Retinal pigment epithelial cell (primary cell): Measurements from ENCODE around the gene SPINT1.

Source experiments
- DNase-seq: peaks from one replicate; pipeline ENCODE4 v3.0.0-alpha.2; 2010; ENCODE audit warnings: low read depth
- H3K4me3 ChIP-seq: 2 replicates; pipeline ENCODE4 v1.5.1; 2011; ENCODE audit warnings: mild to moderate bottlenecking, low read length, control low read depth, moderate library complexity
- TF ChIP-seq, protein P1 (sequence below): conservative IDR thresholded peaks from 2 replicates; pipeline ENCODE4 v1.5.1; 2011; ENCODE audit warnings: low read depth, low read length, control low read depth, inconsistent platforms

The SPINT1 gene

DNA sequence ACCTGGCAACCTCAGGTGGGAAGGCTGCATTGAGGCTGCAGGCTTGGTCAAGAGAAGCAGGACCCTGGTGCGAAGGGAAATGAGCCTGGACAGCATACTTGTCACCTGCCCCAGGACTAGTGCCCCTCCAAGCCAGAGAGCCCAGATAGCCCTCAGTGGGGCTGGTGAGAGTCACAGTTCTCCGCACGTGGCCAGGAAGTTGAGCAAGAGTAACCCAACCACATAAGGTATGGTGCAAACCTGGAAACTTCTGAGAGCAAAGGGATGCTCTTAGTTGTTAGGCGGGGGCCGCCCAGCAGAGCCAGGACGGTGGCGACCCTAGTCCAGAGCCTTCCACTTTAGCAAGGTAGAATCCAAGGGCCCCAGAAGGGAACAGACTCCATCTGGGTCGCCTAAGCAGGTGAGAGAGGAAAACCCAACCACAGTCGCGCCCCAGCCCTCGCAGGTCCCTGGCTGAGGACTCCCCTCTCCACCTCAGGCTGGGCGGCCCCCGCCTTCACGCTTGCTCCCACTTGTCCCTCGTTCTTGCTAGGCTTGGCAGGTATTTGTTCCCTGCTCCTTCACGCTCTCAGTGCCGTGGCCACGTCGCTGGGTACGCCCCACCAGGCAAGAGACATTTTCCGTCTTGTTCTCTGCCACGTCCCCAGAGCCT lies 49.3 kb downstream of the SPINT1 start:
- TF ChIP-seq, protein P1, sequence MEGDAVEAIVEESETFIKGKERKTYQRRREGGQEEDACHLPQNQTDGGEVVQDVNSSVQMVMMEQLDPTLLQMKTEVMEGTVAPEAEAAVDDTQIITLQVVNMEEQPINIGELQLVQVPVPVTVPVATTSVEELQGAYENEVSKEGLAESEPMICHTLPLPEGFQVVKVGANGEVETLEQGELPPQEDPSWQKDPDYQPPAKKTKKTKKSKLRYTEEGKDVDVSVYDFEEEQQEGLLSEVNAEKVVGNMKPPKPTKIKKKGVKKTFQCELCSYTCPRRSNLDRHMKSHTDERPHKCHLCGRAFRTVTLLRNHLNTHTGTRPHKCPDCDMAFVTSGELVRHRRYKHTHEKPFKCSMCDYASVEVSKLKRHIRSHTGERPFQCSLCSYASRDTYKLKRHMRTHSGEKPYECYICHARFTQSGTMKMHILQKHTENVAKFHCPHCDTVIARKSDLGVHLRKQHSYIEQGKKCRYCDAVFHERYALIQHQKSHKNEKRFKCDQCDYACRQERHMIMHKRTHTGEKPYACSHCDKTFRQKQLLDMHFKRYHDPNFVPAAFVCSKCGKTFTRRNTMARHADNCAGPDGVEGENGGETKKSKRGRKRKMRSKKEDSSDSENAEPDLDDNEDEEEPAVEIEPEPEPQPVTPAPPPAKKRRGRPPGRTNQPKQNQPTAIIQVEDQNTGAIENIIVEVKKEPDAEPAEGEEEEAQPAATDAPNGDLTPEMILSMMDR: no peak
- DNase-seq: no peak
- H3K4me3 ChIP-seq: no peak overlapping the region

DNA sequence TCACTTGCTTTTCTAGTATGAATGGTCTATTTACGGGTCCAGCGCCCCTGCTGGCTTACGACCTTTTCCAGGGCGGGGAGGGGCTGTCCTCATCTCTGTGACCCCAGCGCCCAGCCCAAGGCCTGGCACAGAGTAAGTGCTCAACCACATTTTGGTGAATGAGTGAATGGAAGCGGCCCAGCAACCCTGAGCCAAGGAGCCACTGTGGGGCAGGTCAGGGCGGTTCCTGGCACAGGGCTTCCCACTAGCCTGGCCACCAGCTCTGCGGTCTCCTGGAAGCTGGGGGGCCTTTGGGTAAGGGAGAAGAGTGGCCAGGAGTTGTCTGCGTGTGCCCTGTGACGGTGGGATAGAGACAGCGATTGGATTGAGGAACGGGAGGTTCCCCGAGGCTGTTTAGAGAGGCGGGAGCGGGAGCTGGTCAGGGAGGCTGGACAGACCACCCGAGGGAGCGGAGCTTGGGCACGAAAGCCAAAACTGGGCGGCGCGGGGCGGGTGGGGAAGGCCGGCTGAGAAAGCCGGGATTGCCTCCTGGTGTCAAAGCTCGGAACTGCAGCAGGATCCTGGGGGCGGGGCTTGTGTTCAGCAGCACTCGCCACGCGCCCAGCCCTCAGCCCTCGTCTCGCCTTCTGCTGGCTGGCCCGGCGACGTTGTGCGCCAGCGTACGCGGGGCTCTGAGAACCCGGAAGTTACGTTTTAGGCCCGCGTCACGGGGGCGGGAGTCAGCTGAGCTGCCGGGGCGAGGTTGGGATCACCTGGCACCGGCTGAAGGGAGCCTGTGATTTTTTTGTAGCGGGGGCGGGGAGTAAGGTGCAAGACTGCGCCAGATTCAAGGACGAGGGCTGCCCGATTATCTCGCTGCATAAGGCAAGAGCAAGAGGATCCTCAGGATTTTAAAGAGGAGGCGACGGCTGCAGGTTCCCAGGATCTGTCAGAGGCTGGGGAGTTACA lies 50.2 kb downstream of the SPINT1 start, which contains the start of gene VPS18:
TSS of gene VPS18 (plus strand) at position 718 of the 948 bp plus-strand sequence. CDS start 319 bp downstream, outside the sequence.
- peak within 1 kb of the TSS; percentile 94 for H3K4me3 ChIP-seq
- peak; percentile 94 for DNase-seq
- TF ChIP-seq, protein P1: peak; percentile 77

DNA sequence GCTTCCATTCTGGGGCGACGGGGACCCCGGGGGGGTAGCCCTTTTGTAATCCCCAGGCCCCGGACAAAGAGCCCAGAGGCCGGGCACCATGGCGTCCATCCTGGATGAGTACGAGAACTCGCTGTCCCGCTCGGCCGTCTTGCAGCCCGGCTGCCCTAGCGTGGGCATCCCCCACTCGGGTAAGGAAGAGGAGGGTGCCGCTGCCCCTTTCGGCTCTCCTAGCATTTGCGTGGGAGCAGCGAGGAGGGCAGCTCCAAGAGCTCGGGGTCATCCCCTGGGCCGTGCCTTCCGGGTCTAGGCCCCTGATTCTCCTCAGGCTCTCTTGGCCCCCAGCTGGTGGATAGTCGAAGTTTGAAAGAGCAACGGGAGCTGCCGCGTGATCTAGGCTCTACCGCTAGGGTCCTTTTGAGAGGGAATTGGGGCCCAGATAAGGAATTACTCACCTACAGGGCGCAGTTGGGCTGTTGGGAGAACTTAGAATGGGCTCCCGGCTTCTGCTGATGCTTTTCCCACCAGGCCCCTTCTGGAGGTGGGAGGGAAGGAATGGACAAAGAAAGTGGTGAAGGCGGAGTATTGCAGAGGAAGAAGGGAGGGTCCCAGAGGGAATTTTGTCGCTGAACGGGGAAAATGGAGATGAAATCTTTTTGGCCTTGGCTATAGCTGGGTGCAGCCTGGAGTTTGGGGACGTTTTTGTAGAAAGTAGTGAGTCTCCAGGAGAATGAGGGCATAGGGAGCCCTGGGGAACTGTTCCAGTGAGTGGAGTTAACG lies 51.0 kb downstream of the SPINT1 start:
- TF ChIP-seq, protein P1: peak; percentile 50
- peak overlapping the region; percentile 94 for H3K4me3 ChIP-seq
- DNase-seq: peak; percentile 50

DNA sequence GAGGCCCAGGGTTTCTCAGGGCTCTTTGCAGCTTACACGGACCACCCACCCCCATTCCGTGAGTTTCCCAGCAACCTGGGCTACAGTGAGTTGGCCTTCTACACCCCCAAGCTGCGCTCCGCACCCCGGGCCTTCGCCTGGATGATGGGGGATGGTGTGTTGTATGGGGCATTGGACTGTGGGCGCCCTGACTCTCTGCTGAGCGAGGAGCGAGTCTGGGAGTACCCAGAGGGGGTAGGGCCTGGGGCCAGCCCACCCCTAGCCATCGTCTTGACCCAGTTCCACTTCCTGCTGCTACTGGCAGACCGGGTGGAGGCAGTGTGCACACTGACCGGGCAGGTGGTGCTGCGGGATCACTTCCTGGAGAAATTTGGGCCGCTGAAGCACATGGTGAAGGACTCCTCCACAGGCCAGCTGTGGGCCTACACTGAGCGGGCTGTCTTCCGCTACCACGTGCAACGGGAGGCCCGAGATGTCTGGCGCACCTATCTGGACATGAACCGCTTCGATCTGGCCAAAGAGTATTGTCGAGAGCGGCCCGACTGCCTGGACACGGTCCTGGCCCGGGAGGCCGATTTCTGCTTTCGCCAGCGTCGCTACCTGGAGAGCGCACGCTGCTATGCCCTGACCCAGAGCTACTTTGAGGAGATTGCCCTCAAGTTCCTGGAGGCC lies 55.8 kb downstream of the SPINT1 start:
- TF ChIP-seq, protein P1: no peak
- no peak for DNase-seq
- no peak overlapping the region for H3K4me3 ChIP-seq

DNA sequence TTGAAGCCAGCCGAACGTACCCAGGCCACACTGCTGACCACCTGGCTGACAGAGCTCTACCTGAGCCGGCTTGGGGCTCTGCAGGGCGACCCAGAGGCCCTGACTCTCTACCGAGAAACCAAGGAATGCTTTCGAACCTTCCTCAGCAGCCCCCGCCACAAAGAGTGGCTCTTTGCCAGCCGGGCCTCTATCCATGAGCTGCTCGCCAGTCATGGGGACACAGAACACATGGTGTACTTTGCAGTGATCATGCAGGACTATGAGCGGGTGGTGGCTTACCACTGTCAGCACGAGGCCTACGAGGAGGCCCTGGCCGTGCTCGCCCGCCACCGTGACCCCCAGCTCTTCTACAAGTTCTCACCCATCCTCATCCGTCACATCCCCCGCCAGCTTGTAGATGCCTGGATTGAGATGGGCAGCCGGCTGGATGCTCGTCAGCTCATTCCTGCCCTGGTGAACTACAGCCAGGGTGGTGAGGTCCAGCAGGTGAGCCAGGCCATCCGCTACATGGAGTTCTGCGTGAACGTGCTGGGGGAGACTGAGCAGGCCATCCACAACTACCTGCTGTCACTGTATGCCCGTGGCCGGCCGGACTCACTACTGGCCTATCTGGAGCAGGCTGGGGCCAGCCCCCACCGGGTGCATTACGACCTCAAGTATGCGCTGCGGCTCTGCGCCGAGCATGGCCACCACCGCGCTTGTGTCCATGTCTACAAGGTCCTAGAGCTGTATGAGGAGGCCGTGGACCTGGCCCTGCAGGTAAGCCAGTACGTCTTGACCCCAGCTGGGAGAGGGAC lies 56.6 kb downstream of the SPINT1 start:
- no peak overlapping the region for H3K4me3 ChIP-seq
- TF ChIP-seq, protein P1: no peak
- no peak for DNase-seq

DNA sequence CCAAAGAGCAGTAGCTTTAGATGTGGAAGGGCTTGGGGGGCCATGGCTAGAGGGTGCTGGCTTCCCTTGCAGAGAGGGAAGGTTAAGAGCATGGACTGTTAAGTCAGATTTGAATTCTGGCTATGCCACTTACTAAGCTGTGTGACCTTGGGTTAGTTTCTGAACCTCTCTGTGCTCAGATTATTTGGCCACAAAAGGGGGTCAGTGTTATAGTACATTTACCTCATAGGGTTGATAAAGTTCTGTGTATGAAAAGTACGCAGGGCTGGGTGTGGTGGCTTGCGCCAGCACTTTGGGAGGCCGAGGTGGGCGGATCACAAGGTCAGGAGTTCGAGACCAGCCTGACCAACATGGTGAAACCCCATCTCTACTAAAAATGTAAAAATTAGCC lies 57.2 kb downstream of the SPINT1 start:
- no peak for DNase-seq
- H3K4me3 ChIP-seq: peak overlapping the region; percentile 11
- TF ChIP-seq, protein P1: no peak
